HG02798 (cell line): ENCODE results near the gene PLRG1.

ENCODE experiments used
- ATAC-seq: cut with Tn5 transposase; IDR thresholded peaks from one replicate; pipeline ENCODE4 v1.9.1; 2021; ENCODE audit warnings: mild to moderate bottlenecking; ENCODE audit not compliant: unreplicated experiment, poor library complexity

Gene PLRG1

GRCh38 chr4:154527308-154527707, 22.9 kb downstream of the PLRG1 start:
- no peak for ATAC-seq

DNA sequence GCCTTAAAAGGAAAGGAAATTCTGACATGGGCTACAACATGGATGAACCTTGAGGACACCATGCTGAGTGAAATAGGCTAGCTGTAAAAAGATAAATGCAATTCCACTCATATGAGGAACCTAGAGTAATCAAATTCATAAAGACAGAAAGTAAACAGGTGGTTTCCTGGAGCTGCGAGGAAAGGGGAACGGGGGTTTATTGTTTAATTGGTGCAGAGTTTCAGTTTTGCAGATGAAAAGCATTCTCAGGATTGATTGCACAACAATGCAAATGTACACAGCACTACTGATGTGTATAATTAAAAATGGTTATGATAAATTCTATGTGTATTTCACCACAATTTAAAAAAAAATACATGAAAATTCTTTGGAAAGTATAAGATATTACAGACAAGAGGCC, 24.0 kb downstream of the PLRG1 start:
- no peak for ATAC-seq

DNA sequence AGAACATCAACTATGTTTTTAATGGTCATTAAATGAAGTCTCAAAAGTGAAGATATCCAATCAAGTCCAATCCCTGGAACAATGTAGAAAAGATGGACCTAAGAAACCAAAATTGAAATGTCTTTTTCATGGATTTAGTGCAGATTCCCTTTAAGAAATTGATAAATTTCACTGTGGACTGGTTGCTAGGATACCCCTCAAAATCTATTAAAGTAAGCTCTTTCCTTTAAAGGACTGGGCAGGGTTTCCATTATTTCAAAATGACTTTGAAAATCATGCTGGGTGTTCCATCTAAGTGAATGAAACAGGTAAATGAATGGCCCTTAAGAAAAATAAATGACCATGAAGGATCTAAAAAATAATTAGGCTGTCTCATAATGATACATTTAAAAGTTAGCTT, 28.6 kb downstream of the PLRG1 start:
- no peak for ATAC-seq

GRCh38 chr4:154519214-154519613, 31.0 kb downstream of the PLRG1 start:
- ATAC-seq: no peak

DNA sequence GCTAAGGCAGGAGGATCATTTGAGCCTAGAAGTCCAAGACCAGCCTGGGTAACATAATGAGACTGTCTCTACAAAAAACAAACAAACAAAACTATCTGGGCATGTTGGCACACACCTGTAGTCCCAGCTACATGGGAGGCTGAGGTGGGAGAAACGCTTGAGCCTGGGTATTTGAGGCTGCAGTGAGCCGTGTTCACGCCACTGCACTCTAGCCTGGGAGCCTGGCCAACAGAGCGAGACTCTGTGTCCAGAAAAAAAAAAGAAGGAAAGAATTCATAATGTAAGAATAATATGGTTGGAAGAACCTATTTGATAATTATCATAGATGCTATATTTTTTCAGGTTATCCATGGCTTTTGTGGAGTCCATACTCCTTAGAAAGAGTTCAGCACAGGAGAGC, 32.6 kb downstream of the PLRG1 start:
- no peak for ATAC-seq

DNA sequence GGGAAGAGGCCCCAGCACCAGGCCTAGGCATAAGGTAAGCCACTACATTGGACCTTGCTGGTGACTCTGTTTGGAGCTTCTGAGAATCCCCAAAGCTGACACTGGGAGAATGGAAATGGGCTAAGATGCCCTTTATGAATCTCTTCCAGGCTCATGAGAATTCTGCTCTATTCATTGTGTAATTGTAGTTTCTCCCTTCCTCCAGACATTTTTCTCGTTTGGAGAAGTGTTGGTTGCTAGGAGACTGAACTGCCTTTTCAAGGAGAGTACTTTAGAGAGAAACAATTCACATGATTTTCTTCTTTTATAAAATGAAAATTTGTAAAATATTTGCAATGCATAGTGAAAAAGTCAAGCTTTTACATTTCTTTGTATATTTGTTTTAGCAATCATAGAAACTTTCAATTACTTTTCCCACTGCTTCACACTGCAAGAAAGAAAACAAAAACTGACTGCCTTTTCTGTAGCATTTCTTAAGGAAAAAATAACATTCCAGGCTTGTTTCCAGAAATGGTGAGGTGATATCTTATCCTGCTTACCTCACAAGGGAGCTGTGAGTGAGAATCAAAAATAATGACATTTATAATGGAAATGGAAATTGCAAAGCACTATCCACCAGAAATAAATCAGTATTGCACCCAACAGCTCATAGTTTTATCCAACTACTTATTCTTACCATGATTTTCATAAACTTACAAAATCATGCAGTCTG, 33.7 kb downstream of the PLRG1 start:
- no peak for ATAC-seq

GRCh38 chr4:154511981-154512380, 38.2 kb downstream of the PLRG1 start:
- no peak for ATAC-seq

DNA sequence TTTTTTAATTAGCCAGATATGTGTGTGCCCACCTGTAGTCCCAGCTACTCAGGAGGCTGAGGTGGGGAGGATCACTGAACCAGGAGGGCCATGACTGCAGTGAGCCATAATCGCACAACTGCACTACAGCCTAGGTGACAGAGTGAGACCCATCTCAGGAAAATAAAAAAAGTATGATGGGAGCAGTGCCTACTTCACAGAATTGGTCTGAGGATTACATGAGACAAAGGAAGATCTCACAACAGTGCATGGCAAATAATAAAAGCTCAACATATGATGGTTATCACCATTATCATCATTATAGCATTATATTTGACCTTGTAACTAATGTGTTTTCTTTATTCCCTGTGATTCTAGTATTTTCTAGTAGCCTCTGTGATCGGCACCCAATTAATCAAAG, 38.7 kb downstream of the PLRG1 start:
- no peak for ATAC-seq

- ATAC-seq: no peak
These were observed 43.0 kb downstream of the PLRG1 start for GRCh38 chr4:154507156-154507555.

DNA sequence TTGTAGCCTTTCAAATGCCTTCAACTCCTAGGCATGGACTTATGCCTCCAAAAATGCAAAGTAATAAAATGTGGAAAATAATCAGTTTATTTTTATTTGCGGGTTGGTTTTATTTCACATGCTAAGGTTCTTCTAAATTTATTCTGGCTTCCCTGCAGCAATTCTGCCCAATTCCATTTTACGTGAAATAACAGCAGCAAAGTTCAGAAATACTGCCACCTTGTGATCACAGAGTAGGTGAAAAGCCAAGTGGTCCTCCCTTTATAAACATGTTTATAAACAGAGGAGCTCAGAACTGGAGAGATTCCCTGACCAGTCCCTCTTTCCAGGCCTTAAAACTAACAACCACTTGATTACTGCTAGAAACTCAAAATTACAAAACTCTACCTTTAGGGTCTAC, 43.9 kb downstream of the PLRG1 start:
- ATAC-seq: peak; percentile 64

GRCh38 chr4:154503598-154503997, 46.6 kb downstream of the PLRG1 start:
- no peak for ATAC-seq

DNA sequence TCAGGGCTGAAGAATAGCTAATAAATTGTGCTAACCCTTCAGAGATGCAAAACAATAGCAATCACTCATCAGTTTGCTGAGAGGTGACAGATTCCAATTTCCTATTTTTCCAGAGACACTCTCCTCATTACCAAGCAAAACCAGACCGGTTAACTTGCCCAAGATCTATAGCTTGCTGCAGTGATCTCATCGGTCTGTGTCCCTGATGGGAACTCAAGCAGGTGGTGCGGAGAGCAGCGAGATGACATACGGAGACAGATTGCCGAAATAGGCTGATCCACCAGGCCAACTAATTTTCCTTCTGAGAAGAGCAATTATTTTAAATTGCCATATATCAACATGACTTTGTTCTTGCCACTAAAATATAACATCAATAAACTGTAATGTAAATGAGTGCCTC, 48.1 kb downstream of the PLRG1 start:
- no peak for ATAC-seq

GRCh38 chr4:154497889-154498288, 52.3 kb downstream of the PLRG1 start:
- ATAC-seq: no peak

GRCh38 chr4:154495867-154496266, 54.3 kb downstream of the PLRG1 start:
- no peak for ATAC-seq

GRCh38 chr4:154492288-154492687, 57.9 kb downstream of the PLRG1 start:
- ATAC-seq: no peak

- peak; percentile 64 for ATAC-seq
These were observed 58.6 kb downstream of the PLRG1 start, which contains the start of gene DCHS2 for GRCh38 chr4:154491341-154492271. DCHS2 (minus strand) TSS chr4:154491799; CDS start chr4:154491355, 444 bp downstream.

- ATAC-seq: peak; percentile 67
These were observed 59.4 kb downstream of the PLRG1 start for GRCh38 chr4:154490583-154491340.

DNA sequence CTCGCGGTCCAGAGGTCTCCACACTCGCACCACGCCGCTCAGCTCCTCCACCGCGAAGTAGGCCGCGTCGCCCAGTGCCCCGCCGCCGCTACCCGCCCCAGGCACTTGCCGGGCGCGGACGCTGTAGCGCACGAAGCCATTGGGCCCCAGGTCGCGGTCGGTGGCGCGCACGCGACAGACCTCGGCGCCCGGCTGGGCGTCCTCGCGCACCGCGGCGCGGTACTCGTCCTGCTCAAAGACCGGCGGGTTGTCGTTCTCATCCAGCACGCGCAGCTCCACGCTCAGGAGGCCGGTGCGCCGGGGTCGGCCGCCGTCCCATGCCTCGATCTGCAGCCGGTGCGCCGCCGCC, 60.0 kb downstream of the PLRG1 start:
- no peak for ATAC-seq

DNA sequence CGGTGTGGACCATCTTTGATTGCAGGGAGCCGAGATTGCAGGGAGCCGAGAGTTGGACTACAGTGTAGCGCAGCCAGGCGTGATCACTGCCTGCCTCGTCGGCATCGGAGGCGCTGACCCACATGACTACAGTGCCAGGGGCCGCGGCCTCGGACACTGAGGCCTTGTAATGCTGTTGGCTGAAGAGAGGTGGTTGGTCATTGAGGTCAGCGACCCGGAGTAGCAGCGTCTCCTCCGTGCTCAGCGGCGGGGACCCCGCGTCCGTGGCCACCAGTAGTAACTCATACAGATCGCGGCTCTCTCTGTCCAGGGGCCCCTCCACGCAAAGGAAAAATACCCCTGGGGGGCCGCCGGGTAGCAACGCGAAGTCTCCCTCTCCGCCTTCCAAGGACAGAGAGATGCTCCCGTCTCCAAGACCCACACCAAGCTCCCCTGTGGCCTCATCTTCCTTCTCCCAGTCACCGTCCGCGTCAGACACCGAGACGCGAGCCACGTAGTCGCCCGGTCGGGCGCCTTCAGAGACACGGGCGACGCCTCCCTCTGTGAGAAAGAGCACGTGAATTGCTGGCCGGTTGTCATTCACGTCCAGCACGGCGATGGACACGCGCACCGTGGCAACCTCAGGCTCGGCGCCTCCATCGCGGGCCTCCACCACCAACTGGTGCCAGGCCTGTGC, 60.5 kb downstream of the PLRG1 start:
- no peak for ATAC-seq

- no peak for ATAC-seq
These were observed 63.1 kb downstream of the PLRG1 start for GRCh38 chr4:154487145-154487544.
